GM10266 (cell line): ENCODE results near the gene TJP1.
"Not testable (repeated sequence)": the region's sequence is repeated elsewhere in the genome, so short reads cannot be mapped to it uniquely, and the experiment has no call there.

Experiments used
- DNase-seq: peaks from one replicate; pipeline ENCODE4 v3.0.0; 2012; ENCODE audit errors: extremely low spot score
- TF ChIP-seq, protein P1 (sequence below): IDR thresholded peaks from 2 replicates; pipeline ENCODE4 v1.5.1; 2012; ENCODE audit warnings: mild to moderate bottlenecking, low read depth; ENCODE audit not compliant: control insufficient read depth, insufficient read depth; ENCODE audit errors: missing control alignments

Gene TJP1

DNA sequence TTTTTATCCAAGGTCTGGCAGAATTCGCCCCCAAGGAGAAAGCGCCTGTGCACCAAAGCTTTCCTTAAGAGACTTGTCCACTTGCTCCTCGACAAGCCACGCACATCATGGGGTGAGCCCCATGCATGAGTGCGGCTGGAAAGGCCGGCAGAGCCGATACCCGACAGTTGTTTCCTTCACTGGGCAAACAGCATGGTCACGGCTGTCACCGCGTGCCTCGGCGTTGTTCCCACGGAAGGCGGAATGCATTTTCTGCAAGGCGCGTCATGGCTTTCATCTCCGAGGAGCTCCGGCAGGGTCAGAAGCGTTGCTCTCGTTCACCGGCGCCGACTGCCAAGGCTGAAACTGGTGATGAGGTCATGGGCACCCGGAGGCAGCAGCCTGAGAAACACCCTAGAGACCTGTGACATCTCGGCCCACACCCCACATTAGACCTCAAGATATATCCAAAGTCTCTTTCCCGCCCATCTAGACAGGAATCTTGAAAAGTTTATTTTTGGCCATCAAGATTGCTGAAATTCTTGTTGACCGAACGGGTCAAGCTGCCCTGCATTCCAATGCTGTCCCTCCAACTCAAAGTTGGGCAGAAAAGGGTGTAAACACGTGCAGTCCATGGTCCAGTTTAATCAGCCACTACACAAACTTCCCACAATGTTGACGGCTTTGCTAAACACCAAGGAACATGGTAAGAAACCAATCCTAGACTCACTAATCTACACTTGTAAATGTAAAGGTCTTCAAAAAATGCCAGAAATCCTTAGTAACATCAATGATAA is 604 bp upstream of the TJP1 start:
- TF ChIP-seq, protein P1, sequence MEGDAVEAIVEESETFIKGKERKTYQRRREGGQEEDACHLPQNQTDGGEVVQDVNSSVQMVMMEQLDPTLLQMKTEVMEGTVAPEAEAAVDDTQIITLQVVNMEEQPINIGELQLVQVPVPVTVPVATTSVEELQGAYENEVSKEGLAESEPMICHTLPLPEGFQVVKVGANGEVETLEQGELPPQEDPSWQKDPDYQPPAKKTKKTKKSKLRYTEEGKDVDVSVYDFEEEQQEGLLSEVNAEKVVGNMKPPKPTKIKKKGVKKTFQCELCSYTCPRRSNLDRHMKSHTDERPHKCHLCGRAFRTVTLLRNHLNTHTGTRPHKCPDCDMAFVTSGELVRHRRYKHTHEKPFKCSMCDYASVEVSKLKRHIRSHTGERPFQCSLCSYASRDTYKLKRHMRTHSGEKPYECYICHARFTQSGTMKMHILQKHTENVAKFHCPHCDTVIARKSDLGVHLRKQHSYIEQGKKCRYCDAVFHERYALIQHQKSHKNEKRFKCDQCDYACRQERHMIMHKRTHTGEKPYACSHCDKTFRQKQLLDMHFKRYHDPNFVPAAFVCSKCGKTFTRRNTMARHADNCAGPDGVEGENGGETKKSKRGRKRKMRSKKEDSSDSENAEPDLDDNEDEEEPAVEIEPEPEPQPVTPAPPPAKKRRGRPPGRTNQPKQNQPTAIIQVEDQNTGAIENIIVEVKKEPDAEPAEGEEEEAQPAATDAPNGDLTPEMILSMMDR: no peak

DNA sequence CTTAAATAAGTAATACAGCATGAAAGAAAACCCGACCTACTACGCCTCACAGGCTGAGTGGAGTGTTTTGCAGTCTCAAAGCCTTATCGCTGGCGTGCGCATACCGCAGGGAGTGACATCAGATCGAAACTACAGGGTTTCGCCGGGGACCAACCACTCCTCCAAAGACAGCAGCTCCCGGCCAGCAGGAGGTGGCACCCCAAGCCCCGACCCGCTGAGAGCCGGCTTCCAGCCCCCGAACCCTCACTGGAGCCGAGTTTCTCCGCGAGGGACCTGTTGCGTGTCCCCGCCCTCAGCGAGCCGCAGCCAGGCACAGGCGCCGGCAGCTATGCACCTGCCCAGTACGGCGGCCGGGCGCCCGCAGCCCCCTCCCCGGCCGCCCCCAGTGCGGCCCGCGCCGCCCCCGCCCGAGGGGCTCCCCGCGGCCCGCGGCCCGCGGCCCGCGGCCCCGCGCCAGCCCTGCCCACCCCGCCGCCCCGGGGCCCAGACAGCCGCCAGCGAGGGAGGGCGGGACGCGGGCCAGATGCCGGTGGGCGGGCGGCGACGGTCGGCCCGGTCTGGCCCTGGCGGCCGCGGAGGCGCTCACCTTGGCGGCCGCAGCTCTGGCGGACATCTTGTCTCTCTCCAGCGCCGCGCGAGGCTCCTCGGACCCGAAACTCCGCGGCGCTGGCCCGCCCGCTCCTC is 710 bp downstream of the TJP1 start:
- peak; percentile 69 for DNase-seq
- TF ChIP-seq, protein P1: no peak

More for the DNA sequence above, 604 bp upstream of the TJP1 start:
- no peak for DNase-seq

DNA sequence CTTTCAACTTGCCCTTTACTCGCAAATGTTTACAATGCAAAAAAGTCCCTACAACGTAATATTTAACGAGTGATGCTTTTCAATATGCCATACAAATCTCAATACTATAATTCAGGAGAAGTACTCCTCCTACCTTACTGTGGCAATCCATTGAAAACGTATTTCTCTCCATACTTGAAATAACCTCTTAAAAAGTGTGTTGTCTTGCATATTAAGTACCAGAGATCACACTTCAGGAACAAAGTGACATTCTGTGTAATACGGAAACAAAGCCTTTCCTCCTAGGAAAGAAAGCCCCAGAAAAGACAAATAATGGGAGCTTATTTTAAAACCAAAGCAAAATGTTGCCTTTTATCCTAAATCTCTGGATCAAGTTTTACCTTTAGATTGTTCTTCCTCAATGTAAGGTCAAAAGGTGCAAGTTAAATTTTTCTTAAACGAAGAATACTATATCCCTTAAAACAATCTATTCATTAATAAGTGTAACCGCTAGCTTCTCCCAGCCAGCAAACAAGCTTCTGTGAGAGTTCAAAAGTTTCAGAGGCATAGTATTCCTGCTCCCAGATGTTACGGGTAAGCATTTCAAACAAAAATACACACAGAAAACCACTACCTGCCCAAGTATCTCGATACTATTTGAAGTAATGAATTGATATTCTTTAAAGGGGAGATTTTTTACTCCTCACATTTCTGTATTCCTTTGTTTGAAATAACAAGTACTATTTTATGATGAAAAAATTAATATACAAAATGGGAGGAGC is 1.7 kb downstream of the TJP1 start:
- DNase-seq: no peak

DNA sequence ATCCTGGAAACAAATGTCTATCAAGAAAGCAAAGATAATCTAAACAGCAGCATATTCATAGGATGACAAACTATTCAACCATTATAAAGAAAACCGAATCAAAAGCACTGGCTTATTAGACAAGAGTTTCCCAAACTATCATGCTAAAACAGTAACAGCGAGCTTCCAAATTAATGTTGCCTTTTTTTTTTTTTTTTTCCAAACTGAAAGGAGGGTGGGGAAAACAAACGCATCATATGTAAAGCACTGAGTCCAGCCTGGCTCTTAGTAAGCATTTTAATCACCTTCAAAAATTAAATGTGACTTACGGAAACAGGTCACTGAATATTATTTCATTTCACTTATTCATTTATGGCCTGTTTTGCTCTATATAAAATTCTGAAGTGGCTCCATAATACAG is 2.3 kb downstream of the TJP1 start:
- TF ChIP-seq, protein P1: no peak
- DNase-seq: no peak

More for the DNA sequence above, 1.7 kb downstream of the TJP1 start:
- TF ChIP-seq, protein P1: no peak

DNA sequence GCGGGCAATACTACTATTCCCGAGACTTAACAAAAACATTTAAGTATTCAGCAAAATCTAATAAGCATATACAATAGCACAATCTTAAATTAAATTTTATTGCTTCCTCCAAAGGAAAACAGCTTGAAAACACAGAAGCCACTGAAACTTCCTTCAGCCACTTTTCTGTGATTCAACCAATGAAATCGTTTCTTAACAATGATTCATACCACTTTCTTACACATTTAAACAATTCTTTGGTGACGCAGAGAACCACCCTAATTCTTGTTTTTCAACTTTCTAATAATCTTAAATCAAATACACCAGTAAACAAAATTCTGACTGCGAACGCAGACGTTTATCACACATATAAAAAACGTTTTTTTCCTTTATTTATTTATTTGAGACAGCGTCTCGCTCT is 4.1 kb downstream of the TJP1 start:
- TF ChIP-seq, protein P1: no peak
- no peak for DNase-seq

DNA sequence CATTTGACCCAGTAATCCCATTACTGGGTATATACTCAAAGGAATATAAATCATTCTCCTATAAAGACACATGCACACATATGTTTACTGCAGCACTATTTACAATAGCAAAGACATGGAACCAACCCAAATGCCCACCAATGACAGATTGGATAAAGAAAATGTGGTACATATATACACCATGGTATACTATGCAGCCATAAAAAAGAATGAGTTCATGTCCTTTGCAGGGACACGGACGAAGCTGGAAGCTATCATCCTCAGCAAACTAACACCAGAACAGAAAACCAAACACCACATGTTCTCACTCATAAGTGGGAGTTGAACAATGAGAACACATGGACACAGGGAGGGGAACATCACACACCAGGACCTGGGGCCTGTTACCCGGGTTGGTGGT is 4.8 kb downstream of the TJP1 start:
- not testable (repeated sequence) for DNase-seq

DNA sequence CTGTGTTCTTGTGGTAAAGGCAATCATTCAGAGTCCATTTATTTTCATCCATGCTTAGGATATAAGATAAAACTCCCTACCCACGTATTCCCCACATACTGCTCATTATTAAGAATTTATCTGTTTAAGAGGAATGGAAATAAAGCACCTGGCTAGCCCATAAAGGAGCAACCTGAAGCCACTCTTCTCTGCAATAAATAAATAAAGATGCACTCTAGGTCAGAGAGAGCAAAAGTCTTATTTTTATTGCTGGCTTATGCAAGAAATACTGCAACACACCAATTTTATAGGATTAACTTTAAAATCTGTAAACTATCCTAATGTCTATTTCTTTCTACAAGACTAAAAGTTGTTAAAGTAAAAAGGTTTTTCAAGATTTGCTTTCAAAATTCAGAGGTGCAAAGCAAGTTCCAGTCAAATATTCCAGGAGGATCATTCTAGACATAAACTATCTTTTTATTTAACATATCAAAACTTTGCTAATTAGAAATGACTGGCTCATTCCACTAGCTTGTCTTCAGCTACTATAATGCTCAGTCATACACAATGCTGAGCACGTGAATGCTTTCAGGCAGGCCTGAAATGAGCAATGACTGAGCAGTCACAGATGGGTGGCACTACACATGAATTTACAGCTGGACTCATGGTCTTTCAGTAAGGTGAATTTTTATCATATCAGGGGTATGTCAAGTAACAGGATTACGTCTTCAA is 7.1 kb downstream of the TJP1 start:
- no peak for DNase-seq
- TF ChIP-seq, protein P1: no peak
